Pons (tissue), 1 donor: Measurements from ENCODE around the gene DTD1.
"Not testable (repeated sequence)": the region's sequence is repeated elsewhere in the genome, so short reads cannot be mapped to it uniquely, and the experiment has no call there.

Source experiments
- DNase-seq: peaks from one replicate; pipeline ENCODE4 v3.0.0-alpha.2; 2016; ENCODE audit warnings: low spot score

DTD1 gene

DNA sequence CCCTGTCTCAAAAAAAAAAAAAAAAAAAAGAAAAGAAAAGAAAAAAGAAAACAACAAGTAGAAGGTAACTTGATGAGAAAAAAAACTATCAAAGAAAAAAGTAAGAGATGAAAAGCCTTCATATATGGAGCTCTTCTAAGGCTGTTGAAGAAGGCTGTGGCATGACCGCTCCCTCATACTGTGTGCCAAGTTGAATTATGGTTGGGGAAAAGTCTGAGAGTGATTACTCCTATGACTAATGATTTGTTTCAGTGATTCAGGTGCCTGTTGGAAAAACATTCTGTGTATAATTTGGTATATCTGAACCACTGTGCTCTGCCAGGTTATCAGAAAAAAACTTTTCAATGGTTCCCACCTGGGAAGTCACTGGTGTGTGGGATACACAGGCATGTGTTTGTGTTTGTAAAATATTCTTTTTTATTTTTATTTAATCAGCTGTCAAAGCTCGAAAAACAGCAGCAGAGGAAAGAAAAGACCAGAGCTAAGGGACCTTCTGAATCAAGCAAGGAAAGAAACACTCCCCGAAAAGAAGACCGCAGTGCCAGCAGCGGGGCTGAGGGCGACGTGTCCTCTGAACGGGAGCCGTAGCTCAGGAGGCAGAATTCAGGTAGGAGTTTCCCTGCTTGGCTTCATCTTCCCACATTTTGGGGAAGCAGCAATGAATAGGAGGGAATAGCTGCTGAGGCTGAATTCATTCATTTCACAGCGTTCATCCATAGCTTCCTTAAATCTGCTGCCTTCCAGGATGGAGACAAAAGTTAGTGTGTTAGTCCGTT lies 156.0 kb downstream of the DTD1 start:
- DNase-seq = no peak

DNA sequence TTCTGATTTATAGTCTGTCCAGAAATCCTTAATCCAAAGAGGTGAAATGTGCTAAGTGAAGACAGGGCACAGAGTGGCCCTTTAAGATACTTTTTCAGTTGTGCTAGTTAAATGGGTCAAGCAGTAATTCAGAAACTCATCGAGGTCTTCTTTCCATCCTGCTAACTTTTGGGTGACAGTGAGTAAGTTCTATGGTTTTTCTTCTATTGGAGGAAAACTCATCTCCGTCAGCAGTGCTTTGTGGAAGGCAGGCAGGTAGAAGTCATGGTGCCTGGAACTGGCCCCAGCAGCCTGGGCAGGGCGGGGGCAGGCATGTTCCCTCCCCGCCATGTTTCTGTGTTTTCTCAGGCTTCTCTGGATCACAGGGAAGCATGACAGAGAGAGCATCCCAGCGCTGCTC lies 159.2 kb downstream of the DTD1 start:
- DNase-seq = no peak

DNA sequence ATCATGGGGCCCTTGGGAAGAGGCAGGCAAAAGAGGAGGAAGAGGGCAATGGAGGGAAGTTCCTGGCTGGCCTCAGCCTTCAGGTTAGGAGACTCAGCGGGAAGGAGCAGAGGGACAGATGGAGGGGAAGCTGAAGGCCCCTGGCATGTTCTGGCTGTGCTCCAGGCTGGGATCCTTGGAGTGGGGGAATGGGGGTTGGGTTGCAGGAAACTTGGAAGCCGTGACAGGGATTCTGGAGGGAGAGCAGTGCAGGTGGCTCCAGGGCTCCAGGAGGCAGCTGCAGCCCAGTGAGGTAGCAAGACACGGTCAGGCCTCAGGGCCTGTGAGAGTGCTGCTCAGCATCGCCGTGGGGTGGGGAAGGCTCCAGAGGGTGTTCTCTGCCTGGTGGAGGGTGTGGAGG lies 161.1 kb downstream of the DTD1 start:
- no peak for DNase-seq

DNA sequence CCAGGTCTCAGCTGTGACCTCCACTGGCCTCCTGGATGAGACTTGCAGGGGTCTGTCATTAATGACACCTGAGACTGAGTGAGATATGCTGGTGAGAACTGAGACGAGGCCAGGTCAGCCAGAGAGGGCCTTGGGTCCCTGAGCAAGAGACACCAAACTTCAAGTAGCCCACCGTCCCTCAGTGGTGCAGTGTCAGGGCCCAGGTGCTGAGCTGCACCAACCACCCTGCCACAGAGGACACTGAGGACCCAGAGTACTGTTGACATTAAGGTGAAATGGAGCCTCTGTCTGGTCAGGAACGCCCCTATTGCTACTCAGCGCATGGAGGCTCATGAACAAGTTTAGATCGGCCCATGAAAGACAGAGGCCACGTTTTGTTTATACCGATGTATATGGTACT lies 161.7 kb downstream of the DTD1 start:
- no peak for DNase-seq

DNA sequence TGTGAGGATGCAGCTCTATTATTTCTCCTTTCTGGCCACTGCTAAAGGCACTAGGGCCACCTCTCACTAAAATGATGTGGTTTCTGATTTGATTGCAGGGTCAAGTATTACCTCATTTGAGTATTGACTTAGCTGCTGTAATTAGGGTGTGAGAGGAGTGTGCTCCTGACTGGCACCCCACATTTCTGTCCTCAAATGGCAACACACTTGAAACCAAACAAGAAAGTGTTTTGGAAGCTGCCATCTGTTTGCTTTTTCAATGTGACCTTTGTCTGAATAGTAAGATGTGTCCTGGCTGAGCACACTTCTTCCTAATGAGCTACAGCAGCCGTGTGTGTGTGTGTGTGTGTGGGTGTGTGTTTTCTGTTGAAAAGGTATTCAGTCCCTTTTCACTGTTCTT lies 162.9 kb downstream of the DTD1 start:
- DNase-seq = peak; percentile 40

DNA sequence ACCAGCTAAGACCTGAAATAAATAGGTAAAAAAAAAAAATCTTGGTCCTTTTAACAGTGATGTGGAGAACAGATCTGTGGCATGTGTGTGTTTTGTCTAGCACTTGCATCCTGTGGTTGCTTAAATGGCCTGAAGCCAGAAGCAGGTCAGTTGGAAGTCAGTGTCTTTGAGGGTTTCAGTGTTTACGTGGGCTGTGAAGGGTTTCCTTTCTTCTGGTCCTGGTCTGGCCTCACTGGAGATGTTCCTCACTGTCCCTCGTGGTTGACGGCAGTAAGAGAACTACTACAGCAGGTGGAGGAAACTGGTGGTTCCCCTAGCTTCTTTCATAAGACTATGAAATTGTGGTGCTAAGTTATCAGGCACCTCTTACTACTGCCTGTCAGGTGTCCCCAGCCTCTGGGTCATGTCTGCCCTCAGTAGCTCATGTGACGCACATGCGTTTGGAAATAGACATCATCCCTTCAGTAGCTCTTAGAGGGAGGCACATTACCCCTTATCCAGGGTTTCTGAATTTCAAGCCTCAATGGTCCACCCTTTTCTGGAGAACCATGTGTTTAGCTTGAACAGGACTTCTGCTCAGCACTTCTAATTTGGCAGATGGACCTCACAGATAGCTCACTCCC lies 166.3 kb downstream of the DTD1 start:
- no peak for DNase-seq

DNA sequence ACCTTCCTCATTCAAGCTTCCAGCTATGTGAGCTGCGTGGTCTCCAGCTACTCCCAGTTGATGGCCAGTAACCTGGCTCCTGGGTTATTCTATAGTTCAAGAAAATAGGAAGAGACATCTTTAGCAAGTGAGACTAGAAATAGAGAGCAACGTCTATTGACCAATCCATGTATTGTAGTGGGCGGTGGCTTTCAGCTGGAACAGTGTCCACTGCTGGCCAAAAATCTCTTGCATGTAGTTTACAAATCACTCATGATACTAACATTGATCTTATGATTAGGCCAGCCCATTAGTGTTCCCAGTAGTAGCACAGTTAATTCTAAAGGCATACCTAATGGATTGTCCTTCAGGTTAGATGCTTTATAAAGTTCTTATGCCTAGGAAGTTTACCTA lies 166.8 kb downstream of the DTD1 start:
- no peak for DNase-seq

DNA sequence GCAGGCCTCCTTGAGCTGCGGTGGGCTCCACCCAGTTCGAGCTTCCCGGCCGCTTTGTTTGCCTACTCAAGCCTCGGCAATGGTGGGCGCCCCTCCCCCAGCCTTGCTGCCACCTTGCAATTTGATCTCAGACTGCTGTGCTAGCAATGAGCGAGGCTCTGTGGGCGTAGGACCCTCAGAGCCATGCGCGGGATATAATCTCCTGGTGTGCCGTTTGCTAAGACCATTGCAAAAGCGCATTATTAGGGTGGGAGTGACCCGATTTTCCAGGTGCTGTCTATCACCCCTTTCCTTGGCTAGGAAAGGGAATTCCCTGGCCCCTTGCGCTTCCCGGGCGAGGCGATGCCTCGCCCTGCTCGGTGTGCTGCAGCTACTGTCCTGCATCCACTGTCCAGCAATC lies 173.0 kb downstream of the DTD1 start:
- not testable (repeated sequence) for DNase-seq

DNA sequence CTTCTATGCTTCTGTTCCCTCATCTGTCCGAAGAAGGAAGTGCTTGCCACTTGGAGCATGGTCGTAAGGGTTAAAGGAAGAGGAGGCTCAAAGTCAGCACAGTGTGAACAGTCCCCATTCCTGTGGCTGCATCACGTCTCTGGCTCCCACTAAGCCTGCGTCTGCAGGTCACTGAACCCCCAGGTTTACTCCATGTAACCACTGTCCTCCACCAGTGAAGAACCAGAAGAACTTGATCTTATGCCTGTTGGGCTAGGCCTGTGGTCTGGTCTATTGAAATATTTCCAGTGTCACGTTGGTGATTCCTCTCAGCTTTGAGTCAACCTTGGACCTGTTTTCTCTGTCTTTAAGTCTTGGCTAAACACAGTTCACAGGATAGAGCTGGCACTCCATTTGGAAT lies 179.8 kb downstream of the DTD1 start:
- no peak for DNase-seq

DNA sequence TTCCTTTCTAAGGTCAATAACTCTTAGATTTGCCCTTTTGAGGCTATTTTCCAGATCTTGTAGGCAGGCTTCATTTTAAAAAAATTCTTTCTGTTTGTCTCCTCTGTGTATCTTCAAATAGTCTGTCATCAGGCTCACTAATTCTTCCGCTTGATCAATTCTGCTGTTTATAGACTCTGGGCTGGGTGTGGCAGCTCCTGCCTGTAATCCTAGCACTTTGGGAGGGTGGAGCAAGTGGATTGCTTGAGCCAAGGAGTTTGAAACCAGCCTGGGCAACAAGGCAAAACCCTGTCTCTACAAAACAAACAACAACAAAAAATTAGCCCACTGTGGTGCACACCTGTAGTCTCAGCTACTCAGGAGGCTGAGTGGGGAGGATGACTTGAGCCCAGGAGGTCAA lies 185.7 kb downstream of the DTD1 start:
- DNase-seq = no peak

DNA sequence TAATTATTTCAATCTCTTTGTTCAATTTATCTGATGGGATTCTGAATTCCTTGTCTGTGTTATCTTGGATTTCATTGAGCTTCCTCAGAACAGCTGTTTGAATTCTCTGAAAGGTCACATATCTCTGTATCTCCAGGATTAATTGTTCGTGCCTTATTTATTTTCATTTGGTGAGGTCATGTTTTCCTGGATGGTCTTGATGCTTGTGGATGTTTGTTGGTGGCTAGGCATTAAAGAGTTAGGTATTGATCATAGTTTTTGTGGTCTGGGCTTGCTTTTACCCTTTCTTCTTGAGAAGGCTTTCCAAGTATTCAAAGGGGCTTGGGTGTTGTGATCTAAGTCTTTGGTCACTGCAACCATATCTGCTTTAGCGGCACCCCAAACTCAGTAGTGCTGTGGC lies 186.4 kb downstream of the DTD1 start:
- no peak for DNase-seq

DNA sequence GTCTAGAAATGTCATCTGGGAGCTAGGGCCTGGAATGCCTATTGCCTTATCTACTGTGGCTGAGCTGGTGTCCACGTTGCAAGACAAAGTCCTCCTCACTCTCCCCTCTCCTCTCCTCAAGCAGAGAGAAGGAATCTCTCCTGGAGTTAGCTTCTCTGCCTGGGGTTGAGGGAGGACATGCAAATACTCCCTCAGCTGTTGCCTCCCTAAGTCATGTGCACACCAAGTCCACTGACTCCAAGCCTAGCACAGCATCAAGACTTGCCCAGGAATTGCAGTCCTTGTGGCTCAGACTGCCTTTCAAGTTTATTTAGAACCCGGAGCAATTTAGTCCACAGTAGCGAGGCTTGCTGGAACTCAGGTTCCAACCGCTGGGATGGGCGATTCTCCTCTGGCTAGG lies 187.8 kb downstream of the DTD1 start:
- DNase-seq = no peak

DNA sequence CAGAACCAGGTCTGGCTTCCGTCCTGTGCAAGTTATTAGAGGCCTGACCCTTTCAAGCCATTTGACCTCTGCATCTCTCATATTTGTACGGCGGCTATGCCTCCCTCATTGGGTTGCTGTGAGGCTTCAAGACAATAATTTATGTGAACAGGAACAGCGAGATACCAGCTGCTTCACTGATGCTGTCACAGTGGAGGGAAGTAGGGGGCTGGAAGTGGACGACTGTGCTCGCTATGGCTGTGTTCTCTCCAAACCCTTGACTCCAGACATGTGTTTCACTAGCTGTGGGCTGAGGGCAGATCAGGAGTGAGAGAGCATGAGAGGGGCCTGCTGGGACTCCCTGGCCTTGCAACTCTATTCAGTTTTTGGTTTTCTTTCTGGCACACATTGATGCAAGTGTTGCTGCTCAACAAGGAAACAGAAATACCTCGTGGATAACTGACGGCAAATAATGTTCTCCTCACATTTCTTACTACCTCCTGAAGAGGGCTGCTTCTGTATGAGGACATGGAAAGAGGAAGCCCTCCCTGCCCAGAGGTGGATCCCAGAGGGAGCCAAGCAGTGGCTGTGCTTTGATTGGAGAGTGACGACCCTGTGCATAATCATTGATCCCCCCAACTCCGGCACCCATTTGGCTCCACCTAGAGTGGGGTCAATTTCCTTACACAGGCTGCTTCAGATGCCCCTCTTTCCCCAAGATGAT lies 191.0 kb downstream of the DTD1 start:
- DNase-seq = no peak

DNA sequence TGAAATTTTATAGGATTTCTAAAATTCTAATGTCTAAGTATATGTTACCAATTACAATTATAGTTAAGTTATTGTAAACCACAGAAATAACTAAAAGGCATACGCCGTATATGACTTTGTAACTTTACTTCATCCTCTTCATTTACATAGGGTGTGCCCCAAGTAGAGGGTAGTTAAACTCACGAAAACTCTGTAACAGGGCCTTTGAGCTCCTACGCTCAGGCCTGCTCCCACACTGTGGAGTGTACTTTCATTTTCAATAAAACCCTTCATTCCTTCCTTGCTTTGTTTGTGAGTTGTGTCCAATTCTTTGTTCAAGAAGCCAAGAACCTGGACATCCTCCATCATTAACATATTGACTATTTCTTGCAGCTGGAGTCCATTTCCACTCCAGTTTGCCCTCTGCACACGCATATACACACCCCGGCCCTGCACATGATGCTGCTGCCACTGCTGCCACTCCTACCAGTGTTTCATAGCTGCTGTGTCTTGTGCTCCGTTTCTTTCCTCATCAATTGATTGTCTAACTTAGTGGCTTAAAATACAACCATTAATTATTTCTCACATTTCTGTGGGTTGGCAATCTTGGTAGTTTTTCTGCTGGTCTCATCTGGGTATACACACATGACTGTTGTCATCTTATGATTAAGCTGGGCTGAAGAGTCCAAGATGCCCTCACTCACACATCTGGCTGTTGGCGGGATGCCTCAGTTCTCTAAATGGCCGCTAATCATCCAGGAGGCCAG lies 192.7 kb downstream of the DTD1 start:
- DNase-seq = no peak

DNA sequence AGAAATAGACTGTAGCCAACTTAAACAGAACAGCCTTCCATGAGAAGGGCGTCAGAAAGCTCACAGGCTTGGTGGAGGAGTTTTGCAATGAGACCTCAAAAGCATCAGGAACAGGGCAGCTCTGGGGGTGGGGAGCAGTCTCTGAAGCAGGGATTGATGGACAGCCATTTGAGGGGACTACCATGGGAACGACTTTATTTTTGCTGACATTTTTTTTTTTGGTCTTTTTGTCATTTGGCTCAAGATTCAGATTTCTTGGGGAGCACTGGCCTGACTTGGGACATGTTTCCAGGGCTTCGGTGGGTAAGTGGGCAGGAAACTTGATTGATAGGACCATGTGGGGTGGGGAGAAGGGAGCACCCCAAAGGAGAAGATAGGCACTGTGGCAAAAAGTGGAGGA lies 193.7 kb downstream of the DTD1 start:
- DNase-seq = no peak

DNA sequence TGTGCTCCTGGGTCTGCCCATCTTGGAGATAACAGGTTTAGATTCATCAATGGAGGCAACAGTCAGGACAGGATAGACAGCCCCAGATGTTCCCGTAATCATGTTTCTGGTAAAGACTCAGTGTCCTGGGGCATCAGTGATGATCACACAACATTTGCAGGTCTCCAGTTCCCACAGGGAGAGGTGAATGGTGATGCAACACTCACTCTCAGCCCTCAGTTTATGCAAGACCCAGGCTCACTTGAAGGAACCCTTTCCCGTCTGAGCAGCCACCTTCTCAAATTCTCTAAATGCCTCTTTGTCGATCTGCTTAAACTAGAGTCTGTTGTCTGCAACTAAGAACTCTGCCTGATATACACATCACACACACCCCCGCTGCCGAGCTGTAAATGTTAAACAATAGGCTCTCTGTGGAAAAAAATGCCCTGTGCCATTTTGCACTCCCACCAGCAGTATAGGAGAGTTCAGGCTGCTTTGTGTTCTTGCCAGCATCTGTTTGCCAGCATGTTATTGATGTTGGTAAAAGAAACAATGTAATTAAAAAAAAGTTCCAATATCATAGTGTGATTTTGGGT lies 195.6 kb downstream of the DTD1 start:
- DNase-seq = no peak

DNA sequence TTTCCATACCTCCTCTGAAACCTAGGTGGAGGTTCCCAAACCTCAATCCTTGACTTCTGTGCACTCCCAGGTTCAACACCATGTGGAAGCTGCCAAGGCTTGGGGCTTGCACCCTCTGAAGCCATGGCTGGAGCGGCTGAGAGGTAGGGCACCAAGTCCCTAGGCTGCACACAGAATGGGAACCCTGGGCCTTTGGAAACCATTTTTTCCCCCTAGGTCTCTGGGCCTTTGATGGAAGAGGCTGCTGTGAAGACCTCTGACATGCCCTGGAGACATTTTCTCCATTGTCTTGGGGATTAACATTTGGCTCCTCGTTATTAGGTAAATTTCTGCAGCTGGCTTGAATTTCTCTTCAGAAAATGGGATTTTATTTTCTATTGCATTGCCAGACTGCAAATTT lies 199.2 kb downstream of the DTD1 start:
- DNase-seq = not testable (repeated sequence)

DNA sequence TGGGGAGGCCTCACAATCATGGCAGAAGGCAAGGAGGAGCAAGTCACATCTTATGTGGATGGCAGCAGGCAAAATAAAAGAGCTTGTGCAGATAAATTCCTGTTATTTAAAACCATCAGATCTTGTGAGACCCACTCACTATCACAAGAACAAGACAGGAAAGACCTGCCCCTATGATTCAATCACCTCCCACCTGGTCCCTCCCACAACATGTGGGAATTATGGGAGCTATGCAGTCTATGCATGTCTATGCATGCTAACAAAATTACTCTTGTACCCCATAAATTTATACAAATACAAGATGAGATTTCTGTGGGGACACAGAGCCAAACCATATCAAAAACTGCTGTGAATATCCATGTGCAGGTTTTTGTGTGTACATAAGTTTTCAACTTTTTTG lies 200.2 kb downstream of the DTD1 start:
- no peak for DNase-seq

DNA sequence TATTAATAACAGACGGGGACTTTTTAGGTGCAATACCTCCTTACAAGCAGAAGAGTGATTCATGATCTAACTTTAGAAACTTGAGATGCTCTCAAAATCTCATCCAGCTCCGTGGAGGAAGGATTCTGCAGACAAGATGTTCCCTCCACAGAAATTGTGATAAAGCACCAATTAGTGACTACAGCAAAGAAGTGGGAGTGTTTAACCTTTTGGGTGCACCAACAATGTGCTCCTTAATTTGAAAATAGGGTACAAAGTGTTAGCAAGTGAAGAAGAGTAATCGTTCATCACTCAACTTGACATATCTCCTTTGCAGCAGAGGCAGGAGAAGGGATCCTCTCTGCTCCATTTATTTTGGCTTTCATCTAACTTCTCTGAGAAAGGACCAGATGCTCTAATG lies 202.9 kb downstream of the DTD1 start:
- DNase-seq = peak; percentile 8

DNA sequence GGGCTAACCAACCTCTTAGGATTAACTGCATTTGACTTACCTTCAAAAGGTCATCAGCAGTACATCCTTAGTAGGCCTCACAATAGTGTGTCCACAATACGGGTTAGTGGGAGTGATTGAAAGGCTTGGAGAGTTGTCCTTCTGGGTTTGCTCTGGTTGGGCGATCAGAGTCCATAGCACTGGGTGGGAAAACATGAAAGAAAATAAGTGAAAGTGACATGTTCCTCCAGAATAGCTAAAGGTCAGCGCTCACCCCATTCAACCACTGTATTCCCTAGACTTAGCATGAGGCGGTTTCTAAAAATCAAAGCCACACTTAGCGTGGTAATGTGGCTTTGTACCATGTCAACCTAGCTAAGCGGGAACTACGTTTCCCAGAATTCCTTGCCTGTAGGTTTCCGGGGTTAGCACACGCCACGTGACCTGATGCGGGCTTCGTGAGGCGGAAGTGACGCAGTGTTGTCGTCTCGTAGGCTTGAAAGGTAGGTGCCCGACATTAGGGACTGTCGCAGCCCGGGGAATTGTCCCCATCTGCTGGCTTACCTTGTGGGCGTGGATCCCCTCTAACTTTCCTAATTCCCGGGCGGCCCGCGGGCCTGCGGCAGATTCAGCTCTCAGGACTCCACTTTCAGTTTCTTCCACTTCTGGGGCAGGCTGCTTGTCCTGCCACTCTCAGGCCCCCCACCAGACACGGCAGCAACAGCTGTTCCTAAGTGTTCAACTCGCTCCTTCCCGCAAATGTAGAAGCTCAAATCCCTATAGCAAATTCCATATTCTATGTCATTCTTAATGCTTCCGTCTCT lies 206.0 kb downstream of the DTD1 start:
- peak; percentile 98 for DNase-seq

DNA sequence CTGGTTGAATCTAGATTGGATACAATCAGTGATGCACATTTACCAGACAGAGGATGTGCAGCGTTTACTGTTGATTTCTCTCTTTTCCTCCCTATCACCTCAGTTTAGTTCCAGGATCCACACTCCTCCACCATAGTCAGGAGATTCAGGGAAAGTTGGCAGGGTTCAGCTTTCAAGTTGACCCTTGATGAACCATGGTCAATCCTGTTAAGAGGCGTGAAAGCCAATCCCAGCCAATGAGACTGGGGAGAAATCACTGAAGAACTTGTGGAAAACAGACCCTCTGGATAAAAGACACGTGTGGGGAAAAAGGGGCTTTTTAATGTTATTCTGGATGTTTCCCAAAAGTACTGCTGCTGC lies 206.6 kb downstream of the DTD1 start:
- DNase-seq = peak; percentile 26

DNA sequence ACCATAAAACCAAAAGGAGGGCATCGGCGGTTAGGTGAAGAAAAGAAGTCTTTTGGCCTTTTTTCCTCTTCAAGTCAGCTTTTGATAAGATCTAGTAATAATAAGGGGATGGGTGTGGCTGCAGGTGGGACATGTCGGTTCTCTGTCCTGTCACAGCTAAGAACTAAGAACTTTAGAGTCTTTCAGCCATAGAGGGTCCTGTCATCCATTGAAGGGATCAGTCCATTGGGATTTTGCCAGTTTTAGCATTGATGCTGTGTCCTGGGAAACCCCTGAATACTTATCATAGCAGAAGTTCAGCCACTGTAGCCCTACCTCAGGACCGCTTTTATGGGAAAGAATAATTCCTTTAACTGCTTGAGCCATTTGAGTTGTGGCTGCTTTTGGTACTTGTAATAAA lies 207.5 kb downstream of the DTD1 start:
- DNase-seq = no peak
